ENCODE data around the gene GATAD2A. TPM values are rescaled to one million over a fixed set of nuclear protein-coding genes. Genes with fewer than 3 reads are reported as not detected.

GATAD2A gene
- total RNA-seq, 1 donor from 2014 or later: 163 TPM

- Histone ChIP-seq H2AFZ (ENCODE audit: low read depth, low read length) (no peak overlapping the region), H3K27me3 (ENCODE audit: insufficient read depth, low read length) (no peaks in the 10 kb centered on the region), H3K9ac (ENCODE audit: low read length) (no peak overlapping the region), H3K4me3 (ENCODE audit: insufficient read depth, low read depth, low read length) (no peak overlapping the region), H3K4me2 (ENCODE audit: low read length) (no peak overlapping the region), H3K79me2 (ENCODE audit: insufficient read depth, low read length) (peaks cover 99% of the 10 kb centered on the region), H3K9me3 (ENCODE audit: insufficient read depth, low read depth, low read length) (no peaks in the 10 kb centered on the region), H3K4me1 (ENCODE audit: insufficient read depth, low read length) (peaks cover 14% of the 10 kb centered on the region), H4K20me1 (ENCODE audit: insufficient read depth, low read length) (peaks cover 95% of the 10 kb centered on the region), H3K36me3 (ENCODE audit: insufficient read depth, low read length) (no peaks in the 10 kb centered on the region), H3K27ac (ENCODE audit: low read depth, low read length) (no peak overlapping the region)
- Mint-ChIP-seq H3K27me3 (ENCODE audit: low read depth, unreplicated experiment) (no peaks in the 10 kb centered on the region), H3K4me1 (ENCODE audit: low read depth, unreplicated experiment) (peaks cover 23% of the 10 kb centered on the region), H3K36me3 (ENCODE audit: low read depth, unreplicated experiment) (peaks cover 10% of the 10 kb centered on the region), H3K4me3 (ENCODE audit: unreplicated experiment) (no peak overlapping the region), H3K9me3 (ENCODE audit: unreplicated experiment) (no peaks in the 10 kb centered on the region), H3K27ac (ENCODE audit: unreplicated experiment) (no peak overlapping the region)
- TF ChIP-seq, protein P1, sequence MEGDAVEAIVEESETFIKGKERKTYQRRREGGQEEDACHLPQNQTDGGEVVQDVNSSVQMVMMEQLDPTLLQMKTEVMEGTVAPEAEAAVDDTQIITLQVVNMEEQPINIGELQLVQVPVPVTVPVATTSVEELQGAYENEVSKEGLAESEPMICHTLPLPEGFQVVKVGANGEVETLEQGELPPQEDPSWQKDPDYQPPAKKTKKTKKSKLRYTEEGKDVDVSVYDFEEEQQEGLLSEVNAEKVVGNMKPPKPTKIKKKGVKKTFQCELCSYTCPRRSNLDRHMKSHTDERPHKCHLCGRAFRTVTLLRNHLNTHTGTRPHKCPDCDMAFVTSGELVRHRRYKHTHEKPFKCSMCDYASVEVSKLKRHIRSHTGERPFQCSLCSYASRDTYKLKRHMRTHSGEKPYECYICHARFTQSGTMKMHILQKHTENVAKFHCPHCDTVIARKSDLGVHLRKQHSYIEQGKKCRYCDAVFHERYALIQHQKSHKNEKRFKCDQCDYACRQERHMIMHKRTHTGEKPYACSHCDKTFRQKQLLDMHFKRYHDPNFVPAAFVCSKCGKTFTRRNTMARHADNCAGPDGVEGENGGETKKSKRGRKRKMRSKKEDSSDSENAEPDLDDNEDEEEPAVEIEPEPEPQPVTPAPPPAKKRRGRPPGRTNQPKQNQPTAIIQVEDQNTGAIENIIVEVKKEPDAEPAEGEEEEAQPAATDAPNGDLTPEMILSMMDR (IDR thresholded peaks at IDR 0.05; ENCODE audit: insufficient read depth, low read depth, low read length): no peak
- no peak for TF ChIP-seq EZH2 (IDR thresholded peaks at IDR 0.05; ENCODE audit: insufficient read depth, low read length)
- peak; percentile 29 for DNase-seq (ENCODE audit: low read depth)
- FAIRE-seq: no peak
Measured at GRCh38 chr19:19420570-19421298, 15.3 kb downstream of the GATAD2A start.

- Histone ChIP-seq H4K20me1 (ENCODE audit: insufficient read depth, low read length) (peaks cover 95% of the 10 kb centered on the region), H3K4me3 (ENCODE audit: insufficient read depth, low read depth, low read length) (no peak overlapping the region), H3K27ac (ENCODE audit: low read depth, low read length) (no peak overlapping the region), H3K79me2 (ENCODE audit: insufficient read depth, low read length) (peaks cover 99% of the 10 kb centered on the region), H3K4me2 (ENCODE audit: low read length) (no peak overlapping the region), H2AFZ (ENCODE audit: low read depth, low read length) (no peak overlapping the region), H3K4me1 (ENCODE audit: insufficient read depth, low read length) (peaks cover 14% of the 10 kb centered on the region), H3K36me3 (ENCODE audit: insufficient read depth, low read length) (no peaks in the 10 kb centered on the region), H3K9me3 (ENCODE audit: insufficient read depth, low read depth, low read length) (no peaks in the 10 kb centered on the region), H3K27me3 (ENCODE audit: insufficient read depth, low read length) (no peaks in the 10 kb centered on the region), H3K9ac (ENCODE audit: low read length) (no peak overlapping the region)
- Mint-ChIP-seq H3K4me3 (ENCODE audit: unreplicated experiment) (no peak overlapping the region), H3K4me1 (ENCODE audit: low read depth, unreplicated experiment) (peaks cover 19% of the 10 kb centered on the region), H3K36me3 (ENCODE audit: low read depth, unreplicated experiment) (peaks cover 9% of the 10 kb centered on the region), H3K27me3 (ENCODE audit: low read depth, unreplicated experiment) (no peaks in the 10 kb centered on the region), H3K27ac (ENCODE audit: unreplicated experiment) (no peak overlapping the region), H3K9me3 (ENCODE audit: unreplicated experiment) (no peaks in the 10 kb centered on the region)
- no peak for DNase-seq (ENCODE audit: low read depth)
- TF ChIP-seq, protein P1 (IDR thresholded peaks at IDR 0.05; ENCODE audit: insufficient read depth, low read depth, low read length): no peak
- no peak for TF ChIP-seq EZH2 (IDR thresholded peaks at IDR 0.05; ENCODE audit: insufficient read depth, low read length)
- no peak for FAIRE-seq
Measured at GRCh38 chr19:19421299-19421696, 15.8 kb downstream of the GATAD2A start.

GRCh38 chr19:19422156-19422555, 16.7 kb downstream of the GATAD2A start:
- no peak overlapping the region for H3K4me3 Mint-ChIP-seq (ENCODE audit: unreplicated experiment)
- H3K4me1 Mint-ChIP-seq (ENCODE audit: low read depth, unreplicated experiment): peaks cover 23% of the 10 kb centered on the region
- H3K79me2 ChIP-seq (ENCODE audit: insufficient read depth, low read length): peaks cover 99% of the 10 kb centered on the region
- no peaks in the 10 kb centered on the region for H3K36me3 ChIP-seq (ENCODE audit: insufficient read depth, low read length)
- no peak overlapping the region for H3K4me2 ChIP-seq (ENCODE audit: low read length)
- H2AFZ ChIP-seq (ENCODE audit: low read depth, low read length): no peak overlapping the region
- H3K9me3 Mint-ChIP-seq (ENCODE audit: unreplicated experiment): no peaks in the 10 kb centered on the region
- peaks cover 9% of the 10 kb centered on the region for H3K36me3 Mint-ChIP-seq (ENCODE audit: low read depth, unreplicated experiment)
- H3K4me3 ChIP-seq (ENCODE audit: insufficient read depth, low read depth, low read length): no peak overlapping the region
- H3K9me3 ChIP-seq (ENCODE audit: insufficient read depth, low read depth, low read length): no peaks in the 10 kb centered on the region
- DNase-seq (ENCODE audit: low read depth): no peak
- TF ChIP-seq EZH2 (IDR thresholded peaks at IDR 0.05; ENCODE audit: insufficient read depth, low read length): no peak
- TF ChIP-seq, protein P1 (IDR thresholded peaks at IDR 0.05; ENCODE audit: insufficient read depth, low read depth, low read length): no peak
- FAIRE-seq: no peak
- H3K27me3 Mint-ChIP-seq (ENCODE audit: low read depth, unreplicated experiment): no peaks in the 10 kb centered on the region
- peaks cover 14% of the 10 kb centered on the region for H3K4me1 ChIP-seq (ENCODE audit: insufficient read depth, low read length)
- H3K27ac Mint-ChIP-seq (ENCODE audit: unreplicated experiment): no peak overlapping the region
- H3K27ac ChIP-seq (ENCODE audit: low read depth, low read length): no peak overlapping the region
- no peaks in the 10 kb centered on the region for H3K27me3 ChIP-seq (ENCODE audit: insufficient read depth, low read length)
- no peak overlapping the region for H3K9ac ChIP-seq (ENCODE audit: low read length)
- H4K20me1 ChIP-seq (ENCODE audit: insufficient read depth, low read length): peaks cover 95% of the 10 kb centered on the region

Data from astrocyte (in vitro differentiated cells and primary cell).